Vagina (tissue), 2 donors: ENCODE results near the gene RASA3. TPM values are rescaled to one million over a fixed set of nuclear protein-coding genes. Genes with fewer than 3 reads are reported as not detected.
A peak's percentile ranks its signal among the peaks of the same experiment; 100 is the strongest.

Experiments
- DNase-seq, 2 donors: peaks; one replicate each; pipeline ENCODE4 v3.0.0-alpha.2; 2017; ENCODE audit errors: extremely low spot score in 2 of 2
- H3K27ac ChIP-seq: fragments of 200-600 bp; sonication (generic); one replicate; pipeline ENCODE4 v1.5.1; 2019
- H3K27me3 ChIP-seq: fragments of 200-600 bp; sonication (generic); one replicate; pipeline ENCODE4 v1.5.1; 2019
- H3K36me3 ChIP-seq, 2 donors: fragments of 200-600 bp; sonication (generic); one replicate each; pipeline ENCODE4 v1.5.1; 2017 to 2019
- H3K4me1 ChIP-seq: fragments of 200-600 bp; sonication (generic); one replicate; pipeline ENCODE4 v1.5.1; 2019
- H3K4me3 ChIP-seq, 2 donors: fragments of 200-600 bp; sonication (generic); 1 replicate in 1 of 2; 2 replicates in 1 of 2; pipeline ENCODE4 v1.5.1; 2016 to 2019
- H3K9me3 ChIP-seq: fragments of 200-600 bp; sonication (generic); one replicate; pipeline ENCODE4 v1.5.1; 2019
- POLR2A ChIP-seq, 2 donors: fragments of 450-650 bp; IDR thresholded peaks; one replicate each; pipeline ENCODE4 v1.6.1; 2017; ENCODE audit warnings: antibody characterized with exemption in 2 of 2, mild to moderate bottlenecking in 2 of 2, moderate library complexity in 2 of 2
- POLR2AphosphoS5 ChIP-seq, 2 donors: sonication (generic); formaldehyde crosslinking; IDR thresholded peaks; one replicate each; pipeline ENCODE4 v1.9.0; 2017; ENCODE audit warnings: antibody characterized with exemption in 2 of 2, mild to moderate bottlenecking in 2 of 2, low read depth in 1 of 2; ENCODE audit not compliant: insufficient read depth in 1 of 2
- intact Hi-C: fragments of 100-400 bp; cut with DNase I; formaldehyde crosslinking; loops from one replicate; pipeline ENCODE4 v1.15.1; 2023
- total RNA-seq: library from RNA; depleted of rRNA; stranded (reverse); fragments of >200 nt; gene quantifications from one replicate; pipeline ENCODE4 v1.2.3, GENCODE V29; 2016
- TF ChIP-seq, protein P1 (sequence below), 3 experiments: fragments of 450-650 bp in 2 of 3; fragments of 200-600 bp in 1 of 3; sonication (generic) in 1 of 3; IDR thresholded peaks; one replicate each; pipeline ENCODE4 v1.5.1; 2017 to 2019; ENCODE audit warnings: antibody characterized with exemption in 3 of 3, mild to moderate bottlenecking in 2 of 3, moderate library complexity in 2 of 3

RASA3 gene
- total RNA-seq, 1 donor from 2014 or later = 19.6 TPM

DNA sequence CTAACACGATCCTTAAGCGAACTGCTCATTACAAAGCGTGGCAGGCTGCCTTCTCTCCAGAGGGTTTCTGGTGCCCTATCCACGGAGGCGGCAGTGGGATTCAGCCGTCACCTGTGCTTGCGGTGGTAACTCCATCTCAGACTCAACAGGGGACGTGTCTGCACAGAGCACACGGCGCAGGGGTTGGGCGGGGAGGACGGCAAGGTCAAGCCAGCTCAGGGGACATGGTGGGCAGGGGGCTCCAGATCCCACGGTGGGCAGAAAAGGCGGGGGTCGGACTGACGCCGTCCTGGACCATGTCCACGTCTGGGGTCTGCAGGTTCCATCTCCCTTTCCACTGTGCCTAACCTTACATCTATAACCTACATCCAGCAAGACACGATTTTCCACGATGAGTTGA is 70.7 kb downstream of the RASA3 start:
- peaks cover 92% of the 10 kb centered on the region for H3K4me1 ChIP-seq
- no peaks in the 10 kb centered on the region for H3K27me3 ChIP-seq
- no peaks in the 10 kb centered on the region for H3K9me3 ChIP-seq
- TF ChIP-seq, protein P1, sequence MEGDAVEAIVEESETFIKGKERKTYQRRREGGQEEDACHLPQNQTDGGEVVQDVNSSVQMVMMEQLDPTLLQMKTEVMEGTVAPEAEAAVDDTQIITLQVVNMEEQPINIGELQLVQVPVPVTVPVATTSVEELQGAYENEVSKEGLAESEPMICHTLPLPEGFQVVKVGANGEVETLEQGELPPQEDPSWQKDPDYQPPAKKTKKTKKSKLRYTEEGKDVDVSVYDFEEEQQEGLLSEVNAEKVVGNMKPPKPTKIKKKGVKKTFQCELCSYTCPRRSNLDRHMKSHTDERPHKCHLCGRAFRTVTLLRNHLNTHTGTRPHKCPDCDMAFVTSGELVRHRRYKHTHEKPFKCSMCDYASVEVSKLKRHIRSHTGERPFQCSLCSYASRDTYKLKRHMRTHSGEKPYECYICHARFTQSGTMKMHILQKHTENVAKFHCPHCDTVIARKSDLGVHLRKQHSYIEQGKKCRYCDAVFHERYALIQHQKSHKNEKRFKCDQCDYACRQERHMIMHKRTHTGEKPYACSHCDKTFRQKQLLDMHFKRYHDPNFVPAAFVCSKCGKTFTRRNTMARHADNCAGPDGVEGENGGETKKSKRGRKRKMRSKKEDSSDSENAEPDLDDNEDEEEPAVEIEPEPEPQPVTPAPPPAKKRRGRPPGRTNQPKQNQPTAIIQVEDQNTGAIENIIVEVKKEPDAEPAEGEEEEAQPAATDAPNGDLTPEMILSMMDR (IDR thresholded peaks at IDR 0.05) = no peak
- no peak for TF ChIP-seq POLR2AphosphoS5 (IDR thresholded peaks at IDR 0.05; ENCODE audit: insufficient read depth in 1 of 2, low read depth in 1 of 2)
- no peak for TF ChIP-seq POLR2A (IDR thresholded peaks at IDR 0.05)
- DNase-seq = no peak
- intact Hi-C loops = loop anchor here (10.0 kb wide), 1 partner anchor 73 kb away; the partner anchor contains the start of gene RASA3
- peak overlapping the region; percentile 97 for H3K27ac ChIP-seq
- H3K4me3 ChIP-seq = no peak overlapping the region
- H3K36me3 ChIP-seq = no peaks in the 10 kb centered on the region

DNA sequence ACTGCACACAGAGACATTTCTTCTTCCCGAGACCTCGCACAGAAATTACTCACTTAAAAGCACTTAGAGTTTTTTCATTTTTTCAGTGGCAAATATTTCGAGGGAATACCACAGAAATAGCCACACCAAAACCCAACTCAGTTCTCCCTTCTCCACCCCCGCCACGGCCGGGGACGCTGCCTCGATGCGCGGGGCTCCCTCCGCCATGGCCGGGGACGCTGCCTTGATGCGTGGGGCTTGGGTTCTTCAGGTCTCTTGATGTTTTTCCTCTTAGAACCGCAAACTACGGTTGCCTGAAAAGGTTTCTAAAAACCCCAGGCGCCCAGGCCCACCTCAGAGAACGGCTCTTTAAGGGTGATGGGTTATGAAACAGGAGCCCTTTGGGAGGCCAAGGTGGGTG is 71.4 kb downstream of the RASA3 start:
- H3K36me3 ChIP-seq = no peaks in the 10 kb centered on the region
- peaks cover 92% of the 10 kb centered on the region for H3K4me1 ChIP-seq
- H3K27me3 ChIP-seq = no peaks in the 10 kb centered on the region
- DNase-seq = no peak
- intact Hi-C loops = loop anchor here (10.0 kb wide), 1 partner anchor 74 kb away; the partner anchor contains the start of gene RASA3
- H3K9me3 ChIP-seq = no peaks in the 10 kb centered on the region
- no peak for TF ChIP-seq POLR2A (IDR thresholded peaks at IDR 0.05)
- no peak for TF ChIP-seq POLR2AphosphoS5 (IDR thresholded peaks at IDR 0.05; ENCODE audit: insufficient read depth in 1 of 2, low read depth in 1 of 2)
- TF ChIP-seq, protein P1 (IDR thresholded peaks at IDR 0.05) = no peak
- H3K4me3 ChIP-seq = no peak overlapping the region
- peak overlapping the region; percentile 59 for H3K27ac ChIP-seq

DNA sequence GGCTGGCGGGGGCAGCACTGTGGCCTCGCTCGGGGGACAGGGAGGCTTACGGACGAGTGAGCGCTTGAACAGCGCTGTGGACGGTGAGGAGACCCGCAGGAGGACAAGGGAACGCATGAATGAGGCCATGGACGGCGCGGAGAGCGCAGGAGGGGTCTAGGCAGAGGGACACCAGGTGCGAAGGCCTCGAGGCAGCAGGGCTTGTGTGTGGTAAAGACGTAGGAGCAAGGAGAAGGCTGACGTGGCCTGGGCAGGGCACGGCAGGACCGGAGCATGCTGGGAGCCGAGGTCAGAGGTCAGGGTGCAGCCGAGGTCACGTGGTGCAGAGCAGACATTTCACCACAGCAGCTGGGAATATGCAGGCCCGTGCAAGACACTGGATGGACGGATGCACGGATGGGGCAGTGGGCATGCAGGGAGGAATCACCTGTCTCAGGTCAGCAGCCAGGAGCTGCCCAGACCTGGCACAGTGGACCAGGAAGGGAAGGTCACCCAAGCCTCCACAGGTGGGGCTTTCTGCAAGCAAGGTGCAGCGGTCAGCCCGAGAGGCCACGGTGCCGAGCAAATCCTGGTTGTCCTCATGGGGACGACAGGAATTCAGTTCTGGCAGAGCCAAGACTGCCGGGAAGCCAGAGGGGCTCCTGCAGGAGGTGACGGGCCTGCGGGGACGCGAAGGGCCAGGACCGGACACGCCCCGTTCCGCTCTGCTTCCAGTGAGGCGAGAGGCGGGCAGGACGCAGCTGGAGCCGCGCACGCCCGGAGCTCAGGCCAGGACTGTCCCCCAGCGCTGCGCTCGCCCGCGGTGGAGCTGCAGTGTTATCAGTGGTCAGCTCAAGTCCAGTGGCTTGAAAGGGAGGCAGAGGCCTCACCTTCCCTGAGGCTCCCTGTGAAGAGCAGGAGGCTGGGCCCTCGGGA is 72.2 kb downstream of the RASA3 start:
- H3K27ac ChIP-seq = peak overlapping the region; percentile 59

DNA sequence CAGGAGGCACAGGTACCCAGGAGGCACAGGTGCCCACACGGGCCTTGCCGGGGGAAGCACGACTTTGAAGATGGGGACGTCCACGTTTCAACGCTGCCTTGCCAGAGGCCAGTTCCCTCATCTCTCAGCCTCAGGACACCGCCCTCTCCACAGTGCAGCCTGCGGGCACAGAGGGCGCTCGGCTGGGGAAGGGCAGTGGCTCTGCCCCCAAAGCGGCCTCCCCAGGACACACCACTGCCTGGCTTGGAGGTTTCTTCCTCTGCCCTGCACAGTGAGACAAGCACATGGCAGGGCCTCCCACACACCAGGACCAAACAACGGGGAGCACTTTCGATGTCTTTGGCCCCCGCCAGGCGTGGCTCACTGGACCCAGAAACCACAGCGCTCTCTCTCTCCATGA is 73.0 kb downstream of the RASA3 start:
- intact Hi-C loops = no loop called here
- H3K36me3 ChIP-seq = no peaks in the 10 kb centered on the region
- H3K4me1 ChIP-seq = peaks cover 90% of the 10 kb centered on the region
- no peak overlapping the region for H3K4me3 ChIP-seq
- TF ChIP-seq POLR2AphosphoS5 (IDR thresholded peaks at IDR 0.05; ENCODE audit: insufficient read depth in 1 of 2, low read depth in 1 of 2) (no peak), POLR2A (IDR thresholded peaks at IDR 0.05) (no peak)
- TF ChIP-seq, protein P1 (IDR thresholded peaks at IDR 0.05) = no peak
- DNase-seq = no peak
- H3K27ac ChIP-seq = peak overlapping the region; percentile 59
- no peaks in the 10 kb centered on the region for H3K27me3 ChIP-seq
- no peaks in the 10 kb centered on the region for H3K9me3 ChIP-seq

More for the DNA sequence above, 72.2 kb downstream of the RASA3 start:
- no peaks in the 10 kb centered on the region for H3K9me3 ChIP-seq
- H3K4me1 ChIP-seq = peaks cover 92% of the 10 kb centered on the region
- intact Hi-C loops = loop anchor here (10.0 kb wide), 1 partner anchor 75 kb away; the partner anchor contains the start of gene RASA3
- no peak for DNase-seq
- H3K4me3 ChIP-seq = no peak overlapping the region
- H3K27me3 ChIP-seq = no peaks in the 10 kb centered on the region
- H3K36me3 ChIP-seq = no peaks in the 10 kb centered on the region
- TF ChIP-seq POLR2AphosphoS5 (IDR thresholded peaks at IDR 0.05; ENCODE audit: insufficient read depth in 1 of 2, low read depth in 1 of 2) (no peak), POLR2A (IDR thresholded peaks at IDR 0.05) (no peak)
- TF ChIP-seq, protein P1 (IDR thresholded peaks at IDR 0.05) = no peak
